Subcutaneous abdominal adipose tissue (tissue), 5 donors: ENCODE results near the gene GLB1L.
A peak's percentile ranks its signal among the peaks of the same experiment; 100 is the strongest.

ENCODE experiments used
- H3K27ac ChIP-seq: one replicate; pipeline ENCODE4 v1.7.0; 2013; ENCODE audit warnings: low read depth, mild to moderate bottlenecking, inconsistent platforms, low read length, moderate library complexity
- H3K27me3 ChIP-seq, 5 donors: one replicate each; pipeline ENCODE4 v1.7.0; 2013; ENCODE audit warnings: low read length in 5 of 5, inconsistent platforms in 1 of 5; ENCODE audit not compliant: control insufficient read depth in 5 of 5, insufficient read depth in 4 of 5
- H3K36me3 ChIP-seq, 5 donors: one replicate each; pipeline ENCODE4 v1.7.0; 2013; ENCODE audit warnings: low read length in 5 of 5; ENCODE audit not compliant: control insufficient read depth in 5 of 5, insufficient read depth in 5 of 5
- H3K4me1 ChIP-seq, 5 donors: one replicate each; pipeline ENCODE4 v1.7.0; 2013; ENCODE audit warnings: low read length in 5 of 5, mild to moderate bottlenecking in 3 of 5, moderate library complexity in 1 of 5; ENCODE audit not compliant: control insufficient read depth in 5 of 5, insufficient read depth in 5 of 5
- H3K4me3 ChIP-seq, 5 donors: one replicate each; pipeline ENCODE4 v1.7.0; 2013; ENCODE audit warnings: low read length in 5 of 5, low read depth in 1 of 5
- H3K9ac ChIP-seq, 5 donors: one replicate each; pipeline ENCODE4 v1.7.0; 2013; ENCODE audit warnings: low read length in 5 of 5, mild to moderate bottlenecking in 4 of 5, moderate library complexity in 3 of 5
- H3K9me3 ChIP-seq, 5 donors: one replicate each; pipeline ENCODE4 v1.7.0; 2013; ENCODE audit warnings: low read length in 5 of 5; ENCODE audit not compliant: control insufficient read depth in 5 of 5
- donor health status: healthy.
- donor health status: healthy.
- donor health status: healthy.
- donor health status: healthy.
- donor health status: healthy.

The GLB1L gene

DNA sequence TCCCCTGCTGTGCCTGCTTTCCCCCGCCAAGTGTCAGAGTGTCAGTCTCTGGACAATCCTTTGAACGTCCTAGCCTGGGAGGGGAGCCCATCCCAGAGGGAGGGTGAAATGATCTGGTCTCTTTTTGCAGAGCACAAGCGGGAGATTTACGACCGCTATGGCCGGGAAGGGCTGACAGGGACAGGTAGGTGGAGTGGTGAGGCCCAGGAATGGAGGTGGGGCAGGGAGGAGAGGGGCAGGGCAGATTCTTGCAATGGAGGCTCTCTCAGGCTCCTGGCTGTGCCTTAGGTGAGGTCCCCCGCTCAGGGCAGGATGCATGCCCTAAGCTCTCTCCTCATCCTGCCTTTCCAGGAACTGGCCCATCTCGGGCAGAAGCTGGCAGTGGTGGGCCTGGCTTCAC is 36.3 kb upstream of the GLB1L start:
- peaks cover 0 to 60% (median 53%) of the 10 kb centered on the region in 5 donors for H3K36me3 ChIP-seq
- peaks cover 6 to 38% (median 35%) of the 10 kb centered on the region in 5 donors for H3K4me1 ChIP-seq
- no peak overlapping the region for H3K9ac ChIP-seq

DNA sequence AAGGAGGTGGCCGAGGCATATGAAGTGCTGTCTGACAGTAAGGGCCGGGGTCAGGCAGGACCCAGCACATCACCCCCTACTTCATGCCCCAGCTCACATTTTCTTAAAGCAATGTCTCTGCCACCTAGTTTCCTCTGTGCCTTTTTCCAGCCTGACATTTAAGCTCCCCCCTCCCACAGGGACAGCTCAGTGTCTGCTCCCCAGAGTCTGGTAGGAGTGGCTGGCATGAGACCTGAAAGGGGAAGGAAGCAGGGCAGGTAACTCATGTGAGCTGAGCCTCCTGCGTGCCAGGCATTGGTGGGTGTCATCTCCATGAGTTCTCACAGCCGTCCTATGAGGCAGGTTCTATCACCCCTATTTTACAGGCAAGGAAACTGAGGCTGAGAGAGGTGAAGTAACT is 35.4 kb upstream of the GLB1L start:
- Histone ChIP-seq H3K4me1 (peaks cover 6 to 31% (median 29%) of the 10 kb centered on the region in 5 donors), H3K9me3 (no peaks in the 10 kb centered on the region), H3K4me3 (peak overlapping the region in 1 of 5 donors; percentile 82), H3K27me3 (no peaks in the 10 kb centered on the region), H3K36me3 (peaks cover 0 to 53% (median 51%) of the 10 kb centered on the region in 5 donors), H3K9ac (no peak overlapping the region), H3K27ac (peak overlapping the region; percentile 95)

More for the DNA sequence above, 36.3 kb upstream of the GLB1L start:
- no peak overlapping the region for H3K4me3 ChIP-seq
- no peaks in the 10 kb centered on the region for H3K9me3 ChIP-seq
- no peak overlapping the region for H3K27ac ChIP-seq
- H3K27me3 ChIP-seq, result no peaks in the 10 kb centered on the region

DNA sequence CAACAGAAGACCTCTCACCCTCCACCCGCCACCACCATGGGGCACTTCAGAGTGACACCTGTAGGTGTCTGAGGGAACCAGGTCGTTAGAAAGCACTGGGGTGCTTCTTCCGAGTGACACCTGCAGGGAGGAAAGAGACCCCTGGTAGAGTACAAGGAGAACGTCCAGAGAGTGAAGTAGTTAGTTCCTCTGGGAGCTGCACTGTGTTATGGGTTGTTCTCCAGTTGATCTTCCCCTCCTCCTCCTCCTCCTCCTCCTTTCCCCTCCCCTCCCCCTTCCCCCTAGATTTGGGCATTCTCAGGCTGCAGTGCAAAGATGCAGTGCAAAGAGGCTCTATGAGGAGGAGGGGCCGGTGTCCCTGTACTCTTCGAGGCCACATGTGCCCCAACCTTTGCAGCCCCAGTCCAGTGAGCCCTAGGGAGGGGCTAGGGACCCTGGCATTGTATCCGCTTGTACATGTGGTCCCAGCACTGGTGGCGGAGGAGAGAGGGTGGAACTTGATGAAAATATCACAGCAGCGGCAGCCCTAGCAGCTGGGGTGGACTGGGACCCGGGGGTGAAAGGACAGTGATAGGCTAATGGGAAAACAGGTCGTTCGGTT is 34.8 kb upstream of the GLB1L start:
- Histone ChIP-seq H3K27me3 (no peaks in the 10 kb centered on the region), H3K27ac (peak overlapping the region; percentile 95), H3K36me3 (peaks cover 0 to 47% (median 45%) of the 10 kb centered on the region in 5 donors), H3K9me3 (no peaks in the 10 kb centered on the region), H3K4me1 (peaks cover 6 to 30% (median 26%) of the 10 kb centered on the region in 5 donors), H3K4me3 (peak overlapping the region; percentile 67 to 90 (median 82)), H3K9ac (peak overlapping the region; percentile 67 to 92 (median 74))

DNA sequence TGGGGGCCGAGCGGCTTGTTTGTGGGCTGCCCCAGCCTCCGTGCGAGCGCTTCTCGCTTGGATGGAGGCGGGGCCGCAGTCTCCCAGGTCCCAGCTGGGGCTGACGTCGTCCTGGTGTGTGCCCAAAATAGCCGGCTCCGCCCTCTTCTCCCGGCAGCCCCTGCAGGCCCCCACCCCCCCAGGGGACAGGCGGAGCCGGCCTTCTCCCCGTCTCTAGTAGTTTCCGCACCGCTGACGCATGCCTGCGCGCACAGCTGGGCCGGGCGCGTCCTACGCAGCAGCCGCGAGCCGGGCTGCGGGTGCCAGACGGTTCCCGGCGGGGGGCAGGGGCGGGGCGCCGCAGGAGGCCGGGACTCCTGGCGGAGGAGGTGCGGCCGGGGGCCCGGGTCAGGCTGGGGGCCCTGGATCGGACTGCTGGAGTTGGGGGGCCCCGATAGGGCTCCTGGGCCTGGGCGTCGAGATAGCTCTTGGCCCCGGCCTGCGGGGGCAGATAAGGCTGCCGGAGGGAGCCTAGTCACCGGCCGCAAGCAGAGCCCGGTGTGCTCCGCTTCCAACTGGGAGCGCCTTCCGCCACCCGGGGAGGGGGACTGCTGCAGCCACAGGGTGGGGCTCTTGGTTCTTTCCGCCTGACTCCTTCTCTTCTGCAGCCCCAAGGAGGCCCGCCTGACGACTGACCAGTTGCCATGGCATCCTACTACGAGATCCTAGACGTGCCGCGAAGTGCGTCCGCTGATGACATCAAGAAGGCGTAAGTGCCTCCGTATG is 34.1 kb upstream of the GLB1L start, which contains the start of gene DNAJB2:
Gene DNAJB2, plus strand, starts transcription at position 216 of the 765 bp plus-strand sequence. Its CDS starts 468 bp downstream, at position 684.
- peaks cover 6 to 30% (median 26%) of the 10 kb centered on the region in 5 donors for H3K4me1 ChIP-seq
- peaks cover 0 to 41% (median 38%) of the 10 kb centered on the region in 5 donors for H3K36me3 ChIP-seq
- no peaks in the 10 kb centered on the region for H3K27me3 ChIP-seq
- peak within 1 kb of the TSS; percentile 70 to 92 (median 81) for H3K9ac ChIP-seq
- H3K9me3 ChIP-seq, result no peaks in the 10 kb centered on the region
- H3K4me3 ChIP-seq, result peak within 1 kb of the TSS; percentile 67 to 90 (median 82)
- H3K27ac ChIP-seq, result peak within 1 kb of the TSS; percentile 95

DNA sequence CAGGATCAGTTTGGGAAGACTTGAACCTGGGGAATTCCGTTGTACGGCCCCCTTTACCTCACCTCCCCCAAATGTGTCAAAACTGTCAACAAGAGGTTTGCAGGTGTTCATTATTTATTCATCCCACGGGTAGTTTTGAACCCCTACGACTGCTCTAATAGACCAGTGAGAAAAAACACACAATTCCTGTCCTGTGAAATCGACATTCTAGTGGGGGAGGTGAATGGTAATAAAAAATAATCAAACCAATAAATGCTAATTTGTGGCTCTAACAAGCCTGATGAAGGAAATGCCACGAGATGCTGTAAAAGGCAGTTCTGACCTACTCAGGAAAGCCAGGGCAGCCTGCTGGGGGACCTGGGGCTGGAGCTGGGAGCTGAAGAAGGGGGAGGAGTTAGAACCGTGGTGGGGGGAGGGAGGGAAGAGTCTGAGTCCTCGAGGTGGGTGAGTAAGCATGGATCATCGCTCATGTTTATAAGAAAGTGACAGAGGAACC is 33.5 kb upstream of the GLB1L start:
- Histone ChIP-seq H3K4me3 (peak overlapping the region; percentile 43 to 82 (median 63)), H3K27me3 (no peaks in the 10 kb centered on the region), H3K36me3 (peaks cover 0 to 34% (median 32%) of the 10 kb centered on the region in 5 donors), H3K9me3 (no peaks in the 10 kb centered on the region), H3K4me1 (peaks cover 6 to 30% (median 26%) of the 10 kb centered on the region in 5 donors), H3K9ac (peak overlapping the region; percentile 64 to 82 (median 78)), H3K27ac (peak overlapping the region; percentile 95)

DNA sequence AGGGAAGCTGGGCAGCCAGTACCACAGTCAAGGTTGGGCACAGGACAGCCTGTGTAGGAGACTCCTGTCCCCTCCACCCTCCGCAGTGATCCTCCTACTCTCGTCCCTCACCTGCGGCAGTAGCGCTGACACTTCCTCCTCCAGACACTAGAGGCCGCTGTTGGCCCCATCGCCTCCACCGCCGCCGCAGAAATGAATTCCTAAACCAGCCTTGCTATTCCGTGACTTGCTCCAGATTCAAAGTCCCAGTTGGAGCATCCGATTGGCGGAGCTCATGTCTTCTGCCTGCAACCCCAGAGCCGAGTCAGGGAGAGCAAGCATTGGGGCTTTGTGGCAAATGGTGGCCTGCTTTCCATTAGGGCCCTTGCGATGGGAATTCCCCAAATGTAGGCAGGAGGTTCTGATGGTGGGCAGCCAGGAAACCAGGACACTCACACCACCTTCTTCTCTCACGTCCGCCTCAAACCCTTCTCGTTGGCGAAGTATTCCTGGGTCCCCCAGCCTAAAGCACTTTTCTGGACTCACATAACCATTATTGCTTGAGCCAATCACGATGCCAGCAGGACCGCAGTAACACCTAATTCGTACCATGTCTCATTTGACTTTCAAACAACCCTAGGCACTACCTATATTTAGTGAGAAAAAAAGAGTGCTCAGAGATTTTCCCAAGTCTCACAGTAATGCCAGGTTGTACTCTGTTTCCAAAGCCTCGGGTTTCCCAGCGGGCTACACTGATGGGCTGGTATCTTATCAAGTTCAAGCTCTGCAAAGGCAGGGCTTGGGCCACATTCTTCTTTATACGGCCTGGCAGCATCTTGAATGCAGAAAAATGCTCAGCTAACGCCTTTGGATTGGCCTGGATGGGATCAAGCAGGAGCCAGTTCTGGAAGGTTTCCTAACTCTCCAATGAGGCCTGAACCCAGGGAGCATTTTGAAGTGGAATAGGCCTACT is 32.7 kb upstream of the GLB1L start:
- H3K27ac ChIP-seq, result peak overlapping the region; percentile 95
- peaks cover 0 to 2% (median 0%) of the 10 kb centered on the region in 5 donors for H3K27me3 ChIP-seq
- peak overlapping the region; percentile 14 to 60 (median 44) for H3K4me3 ChIP-seq
- H3K9me3 ChIP-seq, result no peaks in the 10 kb centered on the region
- peaks cover 0 to 27% (median 25%) of the 10 kb centered on the region in 5 donors for H3K36me3 ChIP-seq
- peaks cover 6 to 30% (median 26%) of the 10 kb centered on the region in 5 donors for H3K4me1 ChIP-seq
- peak overlapping the region; percentile 64 to 82 (median 78) for H3K9ac ChIP-seq

DNA sequence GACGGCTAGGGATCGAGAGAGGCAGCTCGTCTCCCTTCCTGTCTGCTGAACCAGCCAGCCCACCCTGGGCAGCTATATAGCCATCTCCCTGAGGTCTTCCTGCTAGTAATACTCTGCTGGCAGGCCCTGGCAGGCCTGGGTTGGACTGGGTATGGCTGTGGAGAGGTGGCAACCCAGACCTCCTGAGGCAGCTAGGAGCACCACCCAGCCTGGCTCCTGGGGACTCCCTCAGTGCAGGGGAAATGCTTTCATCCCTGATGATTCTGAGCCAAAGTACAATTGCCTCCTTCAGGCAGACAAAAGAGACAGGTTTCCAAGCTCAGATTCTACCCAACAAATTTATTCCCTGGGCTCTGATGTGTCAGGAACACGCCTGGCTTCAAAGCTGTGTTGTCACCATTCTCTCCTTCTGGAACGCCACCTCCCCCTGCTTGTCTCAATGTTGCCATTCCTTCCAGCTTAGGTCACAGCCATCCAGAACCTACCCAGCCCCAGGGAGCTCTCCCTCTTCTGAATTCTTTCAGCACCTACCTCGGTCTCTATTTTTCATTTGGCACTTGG is 29.2 kb upstream of the GLB1L start:
- Histone ChIP-seq H3K9me3 (no peaks in the 10 kb centered on the region), H3K27ac (no peak overlapping the region), H3K4me1 (peaks cover 4 to 16% (median 13%) of the 10 kb centered on the region in 5 donors), H3K4me3 (no peak overlapping the region), H3K36me3 (no peaks in the 10 kb centered on the region), H3K27me3 (peaks cover 0 to 5% (median 2%) of the 10 kb centered on the region in 5 donors), H3K9ac (no peak overlapping the region)

DNA sequence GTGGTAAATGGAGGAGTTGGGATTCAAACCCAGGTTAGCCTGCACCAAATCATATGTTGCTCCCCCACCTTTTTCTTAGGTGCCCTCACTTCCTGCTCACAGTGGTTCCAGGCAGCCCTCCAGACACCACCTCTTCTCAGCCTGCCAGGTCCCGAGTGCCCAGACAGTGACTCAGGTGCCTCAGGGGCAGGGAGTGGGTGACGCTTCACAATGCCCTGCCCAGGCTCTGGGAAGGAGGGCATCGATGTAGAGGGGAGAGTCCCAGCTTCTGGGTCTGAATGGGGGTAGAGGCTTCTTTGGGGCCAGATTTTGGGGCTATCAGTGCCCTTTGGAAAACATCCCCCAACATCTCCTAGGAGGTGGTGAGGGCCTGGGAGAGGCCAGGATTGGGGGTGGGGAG is 28.7 kb upstream of the GLB1L start:
- peaks cover 4 to 15% (median 12%) of the 10 kb centered on the region in 5 donors for H3K4me1 ChIP-seq
- no peak overlapping the region for H3K27ac ChIP-seq
- H3K27me3 ChIP-seq, result peaks cover 0 to 5% (median 2%) of the 10 kb centered on the region in 5 donors
- H3K4me3 ChIP-seq, result no peak overlapping the region
- H3K9ac ChIP-seq, result no peak overlapping the region
- H3K36me3 ChIP-seq, result no peaks in the 10 kb centered on the region
- H3K9me3 ChIP-seq, result no peaks in the 10 kb centered on the region

DNA sequence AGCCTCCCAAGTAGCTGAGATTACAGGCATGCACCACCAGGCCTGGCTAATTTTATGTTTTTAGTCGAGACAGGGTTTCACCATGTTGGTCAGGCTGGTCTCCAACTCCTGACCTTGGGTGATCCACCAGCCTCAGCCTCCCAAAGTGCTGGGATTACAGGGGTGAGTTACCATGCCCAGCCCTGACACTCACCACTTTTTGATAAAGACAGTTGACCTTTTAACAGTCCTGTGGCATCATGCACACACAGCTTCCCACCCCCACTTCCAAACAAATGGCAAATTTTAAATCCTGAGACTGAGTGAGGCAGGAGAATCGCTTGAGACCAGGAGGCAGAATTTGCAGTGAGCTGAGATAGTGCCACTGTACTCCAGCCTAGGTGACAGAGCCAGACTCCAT is 27.8 kb upstream of the GLB1L start:
- Histone ChIP-seq H3K9me3 (no peaks in the 10 kb centered on the region), H3K4me3 (no peak overlapping the region), H3K27ac (no peak overlapping the region), H3K4me1 (peaks cover 2 to 6% (median 3%) of the 10 kb centered on the region in 5 donors), H3K36me3 (no peaks in the 10 kb centered on the region), H3K27me3 (peaks cover 0 to 5% (median 2%) of the 10 kb centered on the region in 5 donors), H3K9ac (no peak overlapping the region)
